ENCODE results near the gene MEF2C. TPM values are rescaled to one million over a fixed set of nuclear protein-coding genes. Genes with fewer than 3 reads are reported as not detected.

MEF2C gene
- total RNA-seq, 2 donors from 2014 or later: 0.64 to 0.86 TPM

DNA sequence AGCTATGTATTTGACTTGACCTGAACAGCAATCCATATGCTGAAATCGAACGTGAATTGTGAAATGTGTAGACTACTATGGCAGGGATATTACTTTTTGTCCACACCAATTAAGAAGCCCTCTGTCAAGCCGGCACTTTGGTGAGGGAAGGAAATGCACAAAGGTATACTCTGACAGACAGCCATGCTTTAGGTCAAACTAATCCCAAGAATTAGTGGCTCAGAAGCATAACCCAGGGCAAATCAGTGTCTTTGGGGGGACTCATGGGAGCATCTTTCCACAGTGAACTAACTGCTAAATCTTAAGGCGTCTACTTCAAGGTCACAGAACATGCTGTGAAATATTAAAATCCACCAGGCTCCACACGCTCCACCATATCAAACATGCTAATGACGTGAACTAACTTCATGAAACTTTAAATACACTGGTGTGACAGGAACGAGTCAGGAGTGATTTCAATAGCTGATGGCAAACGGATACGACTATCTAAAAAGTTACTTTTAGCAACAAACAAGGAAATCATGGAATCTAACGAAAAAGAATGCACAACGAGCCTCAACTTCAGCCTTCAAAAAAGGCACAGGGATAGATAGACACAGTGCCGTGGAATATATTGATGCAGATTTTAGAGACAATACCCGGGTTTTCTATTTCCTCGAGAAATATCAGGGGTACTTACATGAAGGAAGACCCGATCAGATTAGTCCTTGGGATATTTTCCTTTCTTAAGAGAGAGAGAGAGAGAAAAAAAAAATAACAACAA, 527 bp downstream of the MEF2C start:
- Mint-ChIP-seq H3K27me3 (ENCODE audit: insufficient read depth) (peaks cover 61% of the 10 kb centered on the region), H3K4me1 (peaks cover 5% of the 10 kb centered on the region), H3K36me3 (ENCODE audit: low read depth) (no peaks in the 10 kb centered on the region), H3K27ac (no peak overlapping the region), H3K9me3 (no peaks in the 10 kb centered on the region), H3K4me3 (peak overlapping the region; percentile 61)
- H3K4me1 ChIP-seq (ENCODE audit: control insufficient read depth, insufficient read depth, low read length): no peaks in the 10 kb centered on the region
- no peaks in the 10 kb centered on the region for H3K9me3 ChIP-seq (ENCODE audit: control insufficient read depth, low read length)
- H3K36me3 ChIP-seq (ENCODE audit: control insufficient read depth, insufficient read depth, low read length): no peaks in the 10 kb centered on the region
- WGBS, 2 experiments (ENCODE audit: insufficient coverage in 1 of 2, insufficient read length in 1 of 2): 39 to 45% methylated on average over 8 to 15 of the region's 15 CpGs
- TF ChIP-seq, protein P1, sequence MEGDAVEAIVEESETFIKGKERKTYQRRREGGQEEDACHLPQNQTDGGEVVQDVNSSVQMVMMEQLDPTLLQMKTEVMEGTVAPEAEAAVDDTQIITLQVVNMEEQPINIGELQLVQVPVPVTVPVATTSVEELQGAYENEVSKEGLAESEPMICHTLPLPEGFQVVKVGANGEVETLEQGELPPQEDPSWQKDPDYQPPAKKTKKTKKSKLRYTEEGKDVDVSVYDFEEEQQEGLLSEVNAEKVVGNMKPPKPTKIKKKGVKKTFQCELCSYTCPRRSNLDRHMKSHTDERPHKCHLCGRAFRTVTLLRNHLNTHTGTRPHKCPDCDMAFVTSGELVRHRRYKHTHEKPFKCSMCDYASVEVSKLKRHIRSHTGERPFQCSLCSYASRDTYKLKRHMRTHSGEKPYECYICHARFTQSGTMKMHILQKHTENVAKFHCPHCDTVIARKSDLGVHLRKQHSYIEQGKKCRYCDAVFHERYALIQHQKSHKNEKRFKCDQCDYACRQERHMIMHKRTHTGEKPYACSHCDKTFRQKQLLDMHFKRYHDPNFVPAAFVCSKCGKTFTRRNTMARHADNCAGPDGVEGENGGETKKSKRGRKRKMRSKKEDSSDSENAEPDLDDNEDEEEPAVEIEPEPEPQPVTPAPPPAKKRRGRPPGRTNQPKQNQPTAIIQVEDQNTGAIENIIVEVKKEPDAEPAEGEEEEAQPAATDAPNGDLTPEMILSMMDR (conservative IDR thresholded peaks at IDR 0.05): no peak
- H3K27ac ChIP-seq (ENCODE audit: low read depth, low read length): no peak overlapping the region
- DNase-seq: peak; percentile 42
- H3K27me3 ChIP-seq (ENCODE audit: control insufficient read depth, insufficient read depth, low read length, poor library complexity, severe bottlenecking): peaks cover 62% of the 10 kb centered on the region
- peak overlapping the region; percentile 91 for H3K4me3 ChIP-seq (ENCODE audit: low read length)
- no peak overlapping the region for H3K9ac ChIP-seq (ENCODE audit: extremely low read depth, low read length, poor library complexity, severe bottlenecking)

DNA sequence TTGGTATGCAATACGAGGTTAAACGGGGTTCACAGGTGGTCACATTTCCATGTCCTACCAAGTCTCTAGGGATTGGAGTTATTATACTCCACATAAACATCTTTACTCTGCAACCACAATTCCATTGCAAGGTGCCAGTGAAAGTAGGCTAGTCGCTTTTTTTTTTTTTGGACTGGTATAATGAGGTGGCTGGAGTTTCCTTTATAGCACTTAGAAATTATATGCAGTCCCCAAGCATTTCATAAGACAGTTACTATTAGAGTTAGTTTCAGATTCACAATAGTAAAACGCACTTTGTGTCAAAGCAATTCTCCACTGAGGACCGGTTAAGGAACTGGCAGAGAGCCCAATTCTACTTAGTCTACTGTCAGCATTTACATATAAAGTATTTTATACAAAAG, 1.4 kb downstream of the MEF2C start:
- Histone ChIP-seq H3K27me3 (ENCODE audit: control insufficient read depth, insufficient read depth, low read length, poor library complexity, severe bottlenecking) (peaks cover 53% of the 10 kb centered on the region), H3K9ac (ENCODE audit: extremely low read depth, low read length, poor library complexity, severe bottlenecking) (no peak overlapping the region), H3K27ac (ENCODE audit: low read depth, low read length) (no peak overlapping the region), H3K9me3 (ENCODE audit: control insufficient read depth, low read length) (no peaks in the 10 kb centered on the region), H3K4me1 (ENCODE audit: control insufficient read depth, insufficient read depth, low read length) (no peaks in the 10 kb centered on the region), H3K4me3 (ENCODE audit: low read length) (no peak overlapping the region), H3K36me3 (ENCODE audit: control insufficient read depth, insufficient read depth, low read length) (no peaks in the 10 kb centered on the region)
- H3K4me1 Mint-ChIP-seq: peaks cover 5% of the 10 kb centered on the region
- peaks cover 52% of the 10 kb centered on the region for H3K27me3 Mint-ChIP-seq (ENCODE audit: insufficient read depth)
- no peak for DNase-seq
- H3K4me3 Mint-ChIP-seq: no peak overlapping the region
- 90% methylated on average over 4 of the region's 5 CpGs; no CpG with 5 or more reads in 1 of the 2 experiments for WGBS, 2 experiments (ENCODE audit: insufficient coverage in 1 of 2, insufficient read length in 1 of 2)
- no peaks in the 10 kb centered on the region for H3K36me3 Mint-ChIP-seq (ENCODE audit: low read depth)
- H3K9me3 Mint-ChIP-seq: no peaks in the 10 kb centered on the region
- no peak overlapping the region for H3K27ac Mint-ChIP-seq
- TF ChIP-seq, protein P1 (conservative IDR thresholded peaks at IDR 0.05): no peak

DNA sequence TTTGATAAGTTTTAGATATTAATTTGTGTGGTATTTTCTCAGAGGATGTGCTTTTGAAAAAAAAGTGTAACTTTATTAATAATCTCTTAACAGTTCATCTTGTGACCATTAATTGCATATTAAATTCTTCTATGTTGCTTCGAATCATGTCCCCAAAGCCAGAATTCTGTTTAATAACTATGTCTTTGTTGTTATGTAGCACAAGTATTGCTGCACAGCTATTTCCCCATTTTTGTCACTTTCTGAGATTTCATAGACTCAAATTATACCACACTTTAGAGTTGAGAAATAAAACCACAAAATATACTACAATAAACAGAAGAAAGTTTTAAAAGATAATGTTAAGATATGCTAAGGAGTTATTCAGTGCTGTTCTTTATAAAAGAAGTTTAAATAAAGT, 2.8 kb downstream of the MEF2C start:
- no peak overlapping the region for H3K27ac ChIP-seq (ENCODE audit: low read depth, low read length)

More for the DNA sequence above, 2.8 kb downstream of the MEF2C start:
- Mint-ChIP-seq H3K36me3 (ENCODE audit: low read depth) (no peaks in the 10 kb centered on the region), H3K27ac (no peak overlapping the region), H3K4me1 (peaks cover 11% of the 10 kb centered on the region), H3K27me3 (ENCODE audit: insufficient read depth) (peaks cover 42% of the 10 kb centered on the region), H3K9me3 (no peaks in the 10 kb centered on the region), H3K4me3 (no peak overlapping the region)
- no peak overlapping the region for H3K9ac ChIP-seq (ENCODE audit: extremely low read depth, low read length, poor library complexity, severe bottlenecking)
- 100% methylated on average over 1 of the region's 1 CpG; no CpG with 5 or more reads in 1 of the 2 experiments for WGBS, 2 experiments (ENCODE audit: insufficient coverage in 1 of 2, insufficient read length in 1 of 2)
- no peak overlapping the region for H3K4me3 ChIP-seq (ENCODE audit: low read length)
- no peaks in the 10 kb centered on the region for H3K9me3 ChIP-seq (ENCODE audit: control insufficient read depth, low read length)
- DNase-seq: no peak
- peaks cover 40% of the 10 kb centered on the region for H3K27me3 ChIP-seq (ENCODE audit: control insufficient read depth, insufficient read depth, low read length, poor library complexity, severe bottlenecking)
- TF ChIP-seq, protein P1 (conservative IDR thresholded peaks at IDR 0.05): no peak
- no peaks in the 10 kb centered on the region for H3K36me3 ChIP-seq (ENCODE audit: control insufficient read depth, insufficient read depth, low read length)
- H3K4me1 ChIP-seq (ENCODE audit: control insufficient read depth, insufficient read depth, low read length): no peaks in the 10 kb centered on the region
